Endodermal cell (in vitro differentiated cells): Measurements from ENCODE around the gene LIX1. TPM values are rescaled to one million over a fixed set of nuclear protein-coding genes. Genes with fewer than 3 reads are reported as not detected.
A peak's percentile ranks its signal among the peaks of the same experiment; 100 is the strongest.
"Not testable (repeated sequence)": the region's sequence is repeated elsewhere in the genome, so short reads cannot be mapped to it uniquely, and the experiment has no call there.

Experiments used
- DNase-seq: peaks from one replicate; pipeline ENCODE4 v3.0.0-alpha.2; 2017
- H3K27ac ChIP-seq: 2 replicates; pipeline ENCODE4 v1.5.1; 2013; ENCODE audit warnings: mild to moderate bottlenecking, low read depth, low read length, moderate library complexity
- H3K27me3 ChIP-seq: 2 replicates; pipeline ENCODE4 v1.6.1; 2013; ENCODE audit warnings: mild to moderate bottlenecking, low read length, moderate library complexity; ENCODE audit not compliant: insufficient read depth, control insufficient read depth, poor library complexity, severe bottlenecking
- H3K36me3 ChIP-seq: 2 replicates; pipeline ENCODE4 v1.7.0; 2013; ENCODE audit warnings: mild to moderate bottlenecking, low read length, moderate library complexity; ENCODE audit not compliant: control insufficient read depth, insufficient read depth
- H3K4me1 ChIP-seq: one replicate; pipeline ENCODE4 v1.7.0; 2013; ENCODE audit warnings: low read length; ENCODE audit not compliant: control insufficient read depth, insufficient read depth
- H3K4me3 ChIP-seq: 2 replicates; pipeline ENCODE4 v1.5.1; 2013; ENCODE audit warnings: mild to moderate bottlenecking, low read length, moderate library complexity
- H3K9ac ChIP-seq: 2 replicates; pipeline ENCODE4 v1.6.1; 2013; ENCODE audit warnings: mild to moderate bottlenecking, low read length, moderate library complexity; ENCODE audit not compliant: poor library complexity, severe bottlenecking; ENCODE audit errors: extremely low read depth
- H3K9me3 ChIP-seq: 2 replicates; pipeline ENCODE4 v1.6.1; 2013; ENCODE audit warnings: mild to moderate bottlenecking, low read length, moderate library complexity; ENCODE audit not compliant: control insufficient read depth
- H3K27ac Mint-ChIP-seq: 2 replicates; pipeline ENCODE4 v1.8.0; 2020; ENCODE audit warnings: mixed read lengths
- H3K27me3 Mint-ChIP-seq: 2 replicates; pipeline ENCODE4 v1.8.0; 2021; ENCODE audit warnings: mild to moderate bottlenecking, mixed read lengths; ENCODE audit not compliant: insufficient read depth
- H3K36me3 Mint-ChIP-seq: 2 replicates; pipeline ENCODE4 v1.8.0; 2020; ENCODE audit warnings: low read depth, mixed read lengths
- H3K4me1 Mint-ChIP-seq: 2 replicates; pipeline ENCODE4 v1.8.0; 2020; ENCODE audit warnings: mixed read lengths
- H3K4me3 Mint-ChIP-seq: 2 replicates; pipeline ENCODE4 v1.8.0; 2020; ENCODE audit warnings: mild to moderate bottlenecking, moderate library complexity, mixed read lengths
- H3K9me3 Mint-ChIP-seq: 2 replicates; pipeline ENCODE4 v1.8.0; 2020; ENCODE audit warnings: mild to moderate bottlenecking, mixed read lengths
- WGBS, 2 experiments: methylation state at CpG; one replicate each; pipeline versions ENCODE4 v1.1.5 to v1.1.7; 2013; ENCODE audit warnings: missing lambda C conversion rate in 2 of 2, mixed read lengths in 1 of 2; ENCODE audit not compliant: insufficient coverage in 1 of 2, insufficient read length in 1 of 2; 5-methylcytosine and 5-hydroxymethylcytosine counted together
- total RNA-seq, 2 donors: library from RNA; stranded (reverse); fragmentation: NEBNext Ultra II Directional in 1 of 2; extraction: Animal tissue kit (Norgen Biotek cat#: 25700) in 1 of 2; gene quantifications; 2 replicates in 1 of 2; 3 replicates in 1 of 2; pipeline ENCODE4 v1.2.1, GENCODE V29; 2021
- TF ChIP-seq, protein P1 (sequence below): fragments of 200-600 bp; sonication (generic); conservative IDR thresholded peaks from 2 replicates; pipeline ENCODE4 v1.5.0; 2021; ENCODE audit warnings: antibody characterized with exemption, mild to moderate bottlenecking

Gene LIX1
- total RNA-seq, 2 donors from 2014 or later: 0.09 to 0.15 TPM

DNA sequence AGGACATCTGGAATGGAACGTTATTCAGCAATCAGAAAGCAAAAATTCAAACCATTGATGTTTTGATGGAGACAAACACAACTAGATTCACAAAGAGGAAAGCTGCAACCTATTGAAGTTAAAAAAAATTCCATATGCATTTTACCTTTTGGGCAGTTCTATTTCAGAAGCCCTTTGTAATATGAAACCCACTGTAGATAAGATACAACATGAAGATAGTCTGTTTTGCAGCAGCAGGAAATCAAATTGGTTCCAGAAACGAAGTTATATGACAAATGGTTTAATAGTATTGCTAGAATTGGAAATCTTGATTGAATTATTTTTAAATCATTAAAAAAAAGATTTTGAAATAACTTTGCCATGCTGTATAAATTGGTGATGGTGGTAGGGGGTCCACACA is 872 bp downstream of the LIX1 start:
- no peaks in the 10 kb centered on the region for H3K36me3 ChIP-seq
- H3K27me3 ChIP-seq: no peaks in the 10 kb centered on the region
- no peak overlapping the region for H3K9ac ChIP-seq
- Mint-ChIP-seq H3K36me3 (no peaks in the 10 kb centered on the region), H3K27me3 (no peaks in the 10 kb centered on the region), H3K4me1 (peaks cover 23% of the 10 kb centered on the region), H3K4me3 (no peak overlapping the region), H3K9me3 (no peaks in the 10 kb centered on the region), H3K27ac (no peak overlapping the region)
- TF ChIP-seq, protein P1, sequence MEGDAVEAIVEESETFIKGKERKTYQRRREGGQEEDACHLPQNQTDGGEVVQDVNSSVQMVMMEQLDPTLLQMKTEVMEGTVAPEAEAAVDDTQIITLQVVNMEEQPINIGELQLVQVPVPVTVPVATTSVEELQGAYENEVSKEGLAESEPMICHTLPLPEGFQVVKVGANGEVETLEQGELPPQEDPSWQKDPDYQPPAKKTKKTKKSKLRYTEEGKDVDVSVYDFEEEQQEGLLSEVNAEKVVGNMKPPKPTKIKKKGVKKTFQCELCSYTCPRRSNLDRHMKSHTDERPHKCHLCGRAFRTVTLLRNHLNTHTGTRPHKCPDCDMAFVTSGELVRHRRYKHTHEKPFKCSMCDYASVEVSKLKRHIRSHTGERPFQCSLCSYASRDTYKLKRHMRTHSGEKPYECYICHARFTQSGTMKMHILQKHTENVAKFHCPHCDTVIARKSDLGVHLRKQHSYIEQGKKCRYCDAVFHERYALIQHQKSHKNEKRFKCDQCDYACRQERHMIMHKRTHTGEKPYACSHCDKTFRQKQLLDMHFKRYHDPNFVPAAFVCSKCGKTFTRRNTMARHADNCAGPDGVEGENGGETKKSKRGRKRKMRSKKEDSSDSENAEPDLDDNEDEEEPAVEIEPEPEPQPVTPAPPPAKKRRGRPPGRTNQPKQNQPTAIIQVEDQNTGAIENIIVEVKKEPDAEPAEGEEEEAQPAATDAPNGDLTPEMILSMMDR: no peak
- DNase-seq: no peak
- H3K4me3 ChIP-seq: peak overlapping the region; percentile 66
- H3K4me1 ChIP-seq: peaks cover 13% of the 10 kb centered on the region
- no peak overlapping the region for H3K27ac ChIP-seq
- no peaks in the 10 kb centered on the region for H3K9me3 ChIP-seq
- 46 to 60% methylated on average over 2 of the region's 2 CpGs for WGBS, 2 experiments

DNA sequence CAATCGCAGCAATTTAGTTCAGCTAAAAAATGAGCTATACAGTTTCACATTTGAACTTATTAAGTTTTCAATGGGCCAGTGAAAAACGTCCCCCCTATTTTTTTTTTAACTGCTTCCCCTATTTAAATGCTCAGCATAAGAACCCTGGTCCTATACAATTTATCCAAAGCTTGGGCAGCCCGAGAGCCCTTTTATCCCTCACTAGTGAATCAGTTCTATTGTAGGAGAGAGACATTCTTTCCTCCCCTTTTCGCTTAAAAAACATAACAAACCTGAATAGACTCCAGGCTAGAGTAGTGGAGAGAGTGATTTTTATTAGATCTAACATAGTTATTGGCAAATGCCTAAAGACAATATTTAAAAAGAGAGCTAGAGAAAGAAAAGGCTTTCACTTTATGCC is 1.4 kb downstream of the LIX1 start:
- Mint-ChIP-seq H3K27ac (no peak overlapping the region), H3K27me3 (no peaks in the 10 kb centered on the region), H3K36me3 (no peaks in the 10 kb centered on the region), H3K9me3 (no peaks in the 10 kb centered on the region), H3K4me1 (peaks cover 28% of the 10 kb centered on the region), H3K4me3 (no peak overlapping the region)
- TF ChIP-seq, protein P1: no peak
- peak overlapping the region; percentile 66 for H3K4me3 ChIP-seq
- peak overlapping the region; percentile 47 for H3K27ac ChIP-seq
- WGBS, 2 experiments: 43 to 57% methylated on average over 2 to 3 of the region's 4 CpGs
- DNase-seq: no peak
- no peaks in the 10 kb centered on the region for H3K9me3 ChIP-seq
- no peaks in the 10 kb centered on the region for H3K27me3 ChIP-seq
- H3K4me1 ChIP-seq: peaks cover 13% of the 10 kb centered on the region
- H3K9ac ChIP-seq: no peak overlapping the region
- no peaks in the 10 kb centered on the region for H3K36me3 ChIP-seq

DNA sequence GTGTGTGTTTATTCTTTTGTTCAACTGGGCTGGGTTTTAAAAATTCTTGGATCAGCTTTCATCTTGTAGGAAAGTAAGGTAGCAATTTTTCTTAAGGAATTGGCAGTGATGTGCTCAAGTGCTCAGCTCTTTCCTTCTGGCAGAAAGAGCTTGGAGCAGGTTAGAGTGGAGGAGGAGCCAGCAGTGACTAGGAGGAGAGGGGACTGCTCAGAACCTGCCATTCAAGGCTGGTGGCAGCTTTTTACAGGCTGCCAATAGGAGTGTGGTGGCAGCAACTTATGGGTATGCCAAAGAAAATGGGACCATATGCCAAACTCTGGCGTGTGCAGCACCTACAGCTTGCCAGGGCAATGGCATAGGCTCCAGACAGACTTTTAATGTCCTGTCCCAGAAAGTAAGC is 2.2 kb downstream of the LIX1 start:
- not testable (repeated sequence) for H3K27me3 Mint-ChIP-seq, H3K9me3 Mint-ChIP-seq, H3K9me3 ChIP-seq, H3K36me3 ChIP-seq, H3K27ac Mint-ChIP-seq, H3K27ac ChIP-seq, H3K4me3 Mint-ChIP-seq, H3K27me3 ChIP-seq, H3K36me3 Mint-ChIP-seq, H3K4me3 ChIP-seq, H3K9ac ChIP-seq
- WGBS, 2 experiments: 74% methylated on average over 1 of the region's 1 CpG; no CpG with 5 or more reads in 1 of the 2 experiments
- H3K4me1 ChIP-seq: peaks cover 14% of the 10 kb centered on the region
- H3K4me1 Mint-ChIP-seq: peaks cover 32% of the 10 kb centered on the region
- DNase-seq: peak; percentile 66

DNA sequence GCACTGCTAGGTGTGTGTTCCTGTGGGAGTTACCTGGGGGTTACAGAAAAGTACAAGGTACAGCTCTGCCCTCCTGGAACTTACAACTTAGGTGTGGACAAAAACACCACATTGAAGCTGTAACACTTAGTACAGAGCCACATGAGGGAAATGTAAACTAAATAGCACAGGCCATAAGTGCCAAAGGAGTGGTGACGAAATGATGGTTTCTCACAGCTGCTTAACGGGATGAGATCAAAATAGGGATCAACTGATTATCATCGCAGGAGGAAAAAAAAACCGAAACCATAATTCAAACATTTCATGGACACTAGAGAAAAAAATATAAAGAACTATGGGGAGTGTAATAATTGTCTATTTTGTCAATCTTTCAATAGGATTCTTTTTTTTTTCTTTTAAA is 5.9 kb downstream of the LIX1 start:
- no peak for DNase-seq
- Histone ChIP-seq H3K27ac (no peak overlapping the region), H3K4me3 (no peak overlapping the region), H3K9me3 (no peaks in the 10 kb centered on the region), H3K27me3 (no peaks in the 10 kb centered on the region), H3K36me3 (no peaks in the 10 kb centered on the region), H3K9ac (no peak overlapping the region), H3K4me1 (peaks cover 10% of the 10 kb centered on the region)
- Mint-ChIP-seq H3K27me3 (no peaks in the 10 kb centered on the region), H3K4me1 (peaks cover 24% of the 10 kb centered on the region), H3K27ac (no peak overlapping the region), H3K36me3 (no peaks in the 10 kb centered on the region), H3K4me3 (no peak overlapping the region), H3K9me3 (no peaks in the 10 kb centered on the region)
- TF ChIP-seq, protein P1: no peak
- 90 to 99% methylated on average over 2 to 3 of the region's 4 CpGs for WGBS, 2 experiments
